GM21737 (cell line): ENCODE measurements around the gene ME3.

Source experiments
- ATAC-seq: cut with Tn5 transposase; IDR thresholded peaks from one replicate; pipeline ENCODE4 v1.9.1; 2021; ENCODE audit warnings: mild to moderate bottlenecking, moderate library complexity; ENCODE audit not compliant: unreplicated experiment

ME3 gene

GRCh38 chr11:86589856-86590589 is 82.4 kb downstream of the ME3 start:
- no peak for ATAC-seq

- ATAC-seq: no peak
These were observed 83.2 kb downstream of the ME3 start for GRCh38 chr11:86589204-86589603.

GRCh38 chr11:86588566-86589090 is 83.8 kb downstream of the ME3 start:
- no peak for ATAC-seq

- no peak for ATAC-seq
These were observed 84.9 kb downstream of the ME3 start for GRCh38 chr11:86587264-86588193.

- no peak for ATAC-seq
These were observed 86.1 kb downstream of the ME3 start for GRCh38 chr11:86586307-86586706.

GRCh38 chr11:86582898-86583297 is 89.5 kb downstream of the ME3 start:
- ATAC-seq: no peak

- no peak for ATAC-seq
These were observed 91.9 kb downstream of the ME3 start for GRCh38 chr11:86580535-86580934.

- ATAC-seq: no peak
These were observed 93.0 kb downstream of the ME3 start for GRCh38 chr11:86579406-86579731.

- no peak for ATAC-seq
These were observed 93.5 kb downstream of the ME3 start for GRCh38 chr11:86578727-86579405.

GRCh38 chr11:86577644-86578636 is 94.5 kb downstream of the ME3 start:
- no peak for ATAC-seq

- ATAC-seq: no peak
These were observed 95.3 kb downstream of the ME3 start for GRCh38 chr11:86576946-86577624.

- no peak for ATAC-seq
These were observed 96.5 kb downstream of the ME3 start for GRCh38 chr11:86575927-86576326.

- ATAC-seq: no peak
These were observed 97.1 kb downstream of the ME3 start for GRCh38 chr11:86575208-86575855.

- ATAC-seq: no peak
These were observed 97.8 kb downstream of the ME3 start for GRCh38 chr11:86574493-86575207.

GRCh38 chr11:86571273-86571948 is 101.0 kb downstream of the ME3 start:
- ATAC-seq: no peak

GRCh38 chr11:86570451-86570850 is 102.0 kb downstream of the ME3 start:
- ATAC-seq: no peak

GRCh38 chr11:86570020-86570419 is 102.4 kb downstream of the ME3 start:
- ATAC-seq: no peak

GRCh38 chr11:86569109-86569508 is 103.3 kb downstream of the ME3 start:
- ATAC-seq: no peak
